CD4-positive, alpha-beta T cell treated with Interleukin-1 beta for 1 hour (primary cell): ENCODE data around the gene FBXO36.

Experiments used
- DNase-seq, 2 donors: peaks; one replicate each; pipeline ENCODE4 v3.0.0-alpha.2; 2020 to 2022

Gene FBXO36

DNA sequence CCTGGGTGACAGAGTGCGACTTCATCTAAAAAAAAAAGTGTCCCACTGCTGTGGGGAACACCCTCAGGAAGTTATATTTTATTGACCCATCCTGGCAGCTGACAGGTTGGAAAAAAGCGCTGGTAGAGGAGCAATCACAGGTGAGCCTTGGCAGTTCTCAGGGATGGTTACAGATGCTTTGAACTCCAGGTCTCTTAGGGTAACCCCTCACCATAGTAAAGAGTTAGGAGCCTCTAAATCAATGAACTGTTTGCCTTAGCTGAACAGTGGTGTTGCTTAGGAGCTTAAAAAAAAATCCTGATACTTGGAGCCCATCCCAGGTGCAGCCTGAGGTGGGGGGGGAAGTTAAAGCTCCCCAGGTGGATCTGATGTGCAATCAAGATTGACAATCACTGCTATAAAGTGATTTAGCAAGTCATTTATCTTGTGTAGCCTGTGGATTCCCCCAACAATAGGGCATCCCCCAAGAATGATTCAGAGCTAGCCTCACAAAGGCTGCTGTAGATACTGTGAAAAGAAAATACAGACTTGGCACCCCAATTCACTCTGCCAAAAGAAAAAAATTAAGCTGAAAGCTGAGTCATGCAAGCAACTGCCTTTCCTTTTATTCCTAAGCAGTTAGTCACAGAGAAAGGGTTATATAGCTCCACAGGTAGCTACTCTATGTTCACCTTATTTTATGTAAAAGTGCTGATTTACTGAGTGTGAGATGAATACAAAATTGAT lies 131.6 kb downstream of the FBXO36 start:
- DNase-seq = no peak

DNA sequence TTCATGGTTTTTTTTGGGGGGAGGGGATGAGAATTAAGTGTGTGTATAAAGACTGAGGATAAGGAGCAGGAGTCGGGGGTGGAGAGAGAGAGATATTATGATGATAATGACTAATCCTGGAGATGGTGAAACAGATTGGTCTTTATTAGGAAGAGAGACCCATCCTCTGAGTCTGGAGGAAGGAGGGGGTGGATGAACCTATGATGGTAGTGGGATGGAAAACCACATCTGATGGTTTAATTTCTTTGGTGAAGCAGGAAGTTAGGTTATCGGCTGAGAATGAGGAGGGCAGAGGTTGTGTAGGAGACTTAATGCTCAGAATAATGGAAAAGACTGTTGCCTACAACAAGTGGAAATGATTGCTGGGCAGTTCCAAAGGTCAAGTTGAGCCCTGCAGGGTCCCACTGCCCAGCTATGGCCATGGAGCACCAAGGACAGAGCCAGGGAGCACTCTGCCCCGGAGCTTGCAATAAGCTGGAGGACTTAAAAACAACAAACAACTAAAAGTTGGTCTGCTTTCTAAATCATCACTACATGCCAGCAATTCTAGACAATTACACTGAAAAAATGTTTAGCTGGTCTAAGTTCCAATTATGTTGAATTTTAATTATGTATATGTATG lies 138.5 kb downstream of the FBXO36 start:
- no peak for DNase-seq
